ENCODE results near the gene CBFB.

GRCh38 chr16:67137605-67138004, 108.7 kb downstream of the CBFB start:
- no peak for TF ChIP-seq SP1 (IDR thresholded peaks at IDR 0.05)
- no peak for TF ChIP-seq TARDBP (IDR thresholded peaks at IDR 0.05)
- no peak for TF ChIP-seq HDGF (IDR thresholded peaks at IDR 0.05; ENCODE audit: borderline replicate concordance)
- no peak for TF ChIP-seq ELF4 (IDR thresholded peaks at IDR 0.05)
- no peak for TF ChIP-seq L3MBTL2 (conservative IDR thresholded peaks at IDR 0.05)
- TF ChIP-seq ZNF384 (IDR thresholded peaks at IDR 0.05) = no peak
- TF ChIP-seq BHLHE40 (IDR thresholded peaks at IDR 0.05; ENCODE audit: borderline replicate concordance) = no peak
- TF ChIP-seq SUZ12 (IDR thresholded peaks at IDR 0.05) = no peak
- TF ChIP-seq, protein P1, sequence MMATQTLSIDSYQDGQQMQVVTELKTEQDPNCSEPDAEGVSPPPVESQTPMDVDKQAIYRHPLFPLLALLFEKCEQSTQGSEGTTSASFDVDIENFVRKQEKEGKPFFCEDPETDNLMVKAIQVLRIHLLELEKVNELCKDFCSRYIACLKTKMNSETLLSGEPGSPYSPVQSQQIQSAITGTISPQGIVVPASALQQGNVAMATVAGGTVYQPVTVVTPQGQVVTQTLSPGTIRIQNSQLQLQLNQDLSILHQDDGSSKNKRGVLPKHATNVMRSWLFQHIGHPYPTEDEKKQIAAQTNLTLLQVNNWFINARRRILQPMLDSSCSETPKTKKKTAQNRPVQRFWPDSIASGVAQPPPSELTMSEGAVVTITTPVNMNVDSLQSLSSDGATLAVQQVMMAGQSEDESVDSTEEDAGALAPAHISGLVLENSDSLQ (IDR thresholded peaks at IDR 0.05) = peak; percentile 79
- no peak for TF ChIP-seq CTBP1 (IDR thresholded peaks at IDR 0.05; ENCODE audit: borderline replicate concordance)
